ENCODE measurements around the gene SDK1. TPM values are rescaled to one million over a fixed set of nuclear protein-coding genes. Genes with fewer than 3 reads are reported as not detected.

The SDK1 gene
- total and polyA plus RNA-seq, 2 experiments from 2014 or later, result 2.1 to 10.0 TPM

DNA sequence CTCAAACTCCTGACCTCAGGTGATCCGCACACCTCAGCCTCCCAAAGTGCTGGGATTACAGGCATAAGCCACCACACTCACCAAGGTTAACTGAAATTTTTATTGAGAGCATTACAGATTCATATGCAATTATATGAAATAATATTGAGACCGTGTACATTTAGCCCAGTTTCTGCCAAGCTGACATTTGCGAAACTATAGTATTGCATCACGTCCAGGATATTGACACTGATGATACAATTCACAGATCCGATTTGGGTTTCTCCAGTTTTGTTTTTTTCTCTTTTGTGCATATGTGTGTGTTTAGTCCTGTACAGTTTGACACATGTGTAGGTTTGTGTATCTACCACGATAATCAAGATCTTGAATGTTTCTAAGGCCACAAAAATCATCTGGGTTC is 753.1 kb downstream of the SDK1 start (continued):
- TF ChIP-seq ZNF114 (CRISPR knock-in tag; IDR thresholded peaks at IDR 0.05) (no peak), POLR2AphosphoS5 (IDR thresholded peaks at IDR 0.05; ENCODE audit: low read depth) (no peak), JUNB (IDR thresholded peaks at IDR 0.05; ENCODE audit: unreplicated experiment) (no peak), STAT1 (IDR thresholded peaks at IDR 0.05; ENCODE audit: unreplicated experiment) (no peak), NANOG (IDR thresholded peaks at IDR 0.05; ENCODE audit: borderline replicate concordance) (no peak), EZH2phosphoT487 (IDR thresholded peaks at IDR 0.05; ENCODE audit: unreplicated experiment) (no peak)
- TF ChIP-seq, protein P1, sequence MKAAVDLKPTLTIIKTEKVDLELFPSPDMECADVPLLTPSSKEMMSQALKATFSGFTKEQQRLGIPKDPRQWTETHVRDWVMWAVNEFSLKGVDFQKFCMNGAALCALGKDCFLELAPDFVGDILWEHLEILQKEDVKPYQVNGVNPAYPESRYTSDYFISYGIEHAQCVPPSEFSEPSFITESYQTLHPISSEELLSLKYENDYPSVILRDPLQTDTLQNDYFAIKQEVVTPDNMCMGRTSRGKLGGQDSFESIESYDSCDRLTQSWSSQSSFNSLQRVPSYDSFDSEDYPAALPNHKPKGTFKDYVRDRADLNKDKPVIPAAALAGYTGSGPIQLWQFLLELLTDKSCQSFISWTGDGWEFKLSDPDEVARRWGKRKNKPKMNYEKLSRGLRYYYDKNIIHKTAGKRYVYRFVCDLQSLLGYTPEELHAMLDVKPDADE (IDR thresholded peaks at IDR 0.05), result no peak
- TF ChIP-seq, protein P2, sequence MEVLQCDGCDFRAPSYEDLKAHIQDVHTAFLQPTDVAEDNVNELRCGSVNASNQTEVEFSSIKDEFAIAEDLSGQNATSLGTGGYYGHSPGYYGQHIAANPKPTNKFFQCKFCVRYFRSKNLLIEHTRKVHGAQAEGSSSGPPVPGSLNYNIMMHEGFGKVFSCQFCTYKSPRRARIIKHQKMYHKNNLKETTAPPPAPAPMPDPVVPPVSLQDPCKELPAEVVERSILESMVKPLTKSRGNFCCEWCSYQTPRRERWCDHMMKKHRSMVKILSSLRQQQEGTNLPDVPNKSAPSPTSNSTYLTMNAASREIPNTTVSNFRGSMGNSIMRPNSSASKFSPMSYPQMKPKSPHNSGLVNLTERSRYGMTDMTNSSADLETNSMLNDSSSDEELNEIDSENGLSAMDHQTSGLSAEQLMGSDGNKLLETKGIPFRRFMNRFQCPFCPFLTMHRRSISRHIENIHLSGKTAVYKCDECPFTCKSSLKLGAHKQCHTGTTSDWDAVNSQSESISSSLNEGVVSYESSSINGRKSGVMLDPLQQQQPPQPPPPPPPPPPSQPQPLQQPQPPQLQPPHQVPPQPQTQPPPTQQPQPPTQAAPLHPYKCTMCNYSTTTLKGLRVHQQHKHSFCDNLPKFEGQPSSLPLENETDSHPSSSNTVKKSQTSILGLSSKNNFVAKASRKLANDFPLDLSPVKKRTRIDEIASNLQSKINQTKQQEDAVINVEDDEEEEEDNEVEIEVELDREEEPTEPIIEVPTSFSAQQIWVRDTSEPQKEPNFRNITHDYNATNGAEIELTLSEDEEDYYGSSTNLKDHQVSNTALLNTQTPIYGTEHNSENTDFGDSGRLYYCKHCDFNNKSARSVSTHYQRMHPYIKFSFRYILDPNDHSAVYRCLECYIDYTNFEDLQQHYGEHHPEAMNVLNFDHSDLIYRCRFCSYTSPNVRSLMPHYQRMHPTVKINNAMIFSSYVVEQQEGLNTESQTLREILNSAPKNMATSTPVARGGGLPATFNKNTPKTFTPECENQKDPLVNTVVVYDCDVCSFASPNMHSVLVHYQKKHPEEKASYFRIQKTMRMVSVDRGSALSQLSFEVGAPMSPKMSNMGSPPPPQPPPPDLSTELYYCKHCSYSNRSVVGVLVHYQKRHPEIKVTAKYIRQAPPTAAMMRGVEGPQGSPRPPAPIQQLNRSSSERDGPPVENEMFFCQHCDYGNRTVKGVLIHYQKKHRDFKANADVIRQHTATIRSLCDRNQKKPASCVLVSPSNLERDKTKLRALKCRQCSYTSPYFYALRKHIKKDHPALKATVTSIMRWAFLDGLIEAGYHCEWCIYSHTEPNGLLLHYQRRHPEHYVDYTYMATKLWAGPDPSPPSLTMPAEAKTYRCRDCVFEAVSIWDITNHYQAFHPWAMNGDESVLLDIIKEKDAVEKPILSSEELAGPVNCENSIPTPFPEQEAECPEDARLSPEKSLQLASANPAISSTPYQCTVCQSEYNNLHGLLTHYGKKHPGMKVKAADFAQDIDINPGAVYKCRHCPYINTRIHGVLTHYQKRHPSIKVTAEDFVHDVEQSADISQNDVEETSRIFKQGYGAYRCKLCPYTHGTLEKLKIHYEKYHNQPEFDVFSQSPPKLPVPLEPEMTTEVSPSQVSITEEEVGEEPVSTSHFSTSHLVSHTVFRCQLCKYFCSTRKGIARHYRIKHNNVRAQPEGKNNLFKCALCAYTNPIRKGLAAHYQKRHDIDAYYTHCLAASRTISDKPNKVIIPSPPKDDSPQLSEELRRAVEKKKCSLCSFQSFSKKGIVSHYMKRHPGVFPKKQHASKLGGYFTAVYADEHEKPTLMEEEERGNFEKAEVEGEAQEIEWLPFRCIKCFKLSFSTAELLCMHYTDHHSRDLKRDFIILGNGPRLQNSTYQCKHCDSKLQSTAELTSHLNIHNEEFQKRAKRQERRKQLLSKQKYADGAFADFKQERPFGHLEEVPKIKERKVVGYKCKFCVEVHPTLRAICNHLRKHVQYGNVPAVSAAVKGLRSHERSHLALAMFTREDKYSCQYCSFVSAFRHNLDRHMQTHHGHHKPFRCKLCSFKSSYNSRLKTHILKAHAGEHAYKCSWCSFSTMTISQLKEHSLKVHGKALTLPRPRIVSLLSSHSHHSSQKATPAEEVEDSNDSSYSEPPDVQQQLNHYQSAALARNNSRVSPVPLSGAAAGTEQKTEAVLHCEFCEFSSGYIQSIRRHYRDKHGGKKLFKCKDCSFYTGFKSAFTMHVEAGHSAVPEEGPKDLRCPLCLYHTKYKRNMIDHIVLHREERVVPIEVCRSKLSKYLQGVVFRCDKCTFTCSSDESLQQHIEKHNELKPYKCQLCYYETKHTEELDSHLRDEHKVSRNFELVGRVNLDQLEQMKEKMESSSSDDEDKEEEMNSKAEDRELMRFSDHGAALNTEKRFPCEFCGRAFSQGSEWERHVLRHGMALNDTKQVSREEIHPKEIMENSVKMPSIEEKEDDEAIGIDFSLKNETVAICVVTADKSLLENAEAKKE (CRISPR knock-in tag; IDR thresholded peaks at IDR 0.05), result no peak

DNA sequence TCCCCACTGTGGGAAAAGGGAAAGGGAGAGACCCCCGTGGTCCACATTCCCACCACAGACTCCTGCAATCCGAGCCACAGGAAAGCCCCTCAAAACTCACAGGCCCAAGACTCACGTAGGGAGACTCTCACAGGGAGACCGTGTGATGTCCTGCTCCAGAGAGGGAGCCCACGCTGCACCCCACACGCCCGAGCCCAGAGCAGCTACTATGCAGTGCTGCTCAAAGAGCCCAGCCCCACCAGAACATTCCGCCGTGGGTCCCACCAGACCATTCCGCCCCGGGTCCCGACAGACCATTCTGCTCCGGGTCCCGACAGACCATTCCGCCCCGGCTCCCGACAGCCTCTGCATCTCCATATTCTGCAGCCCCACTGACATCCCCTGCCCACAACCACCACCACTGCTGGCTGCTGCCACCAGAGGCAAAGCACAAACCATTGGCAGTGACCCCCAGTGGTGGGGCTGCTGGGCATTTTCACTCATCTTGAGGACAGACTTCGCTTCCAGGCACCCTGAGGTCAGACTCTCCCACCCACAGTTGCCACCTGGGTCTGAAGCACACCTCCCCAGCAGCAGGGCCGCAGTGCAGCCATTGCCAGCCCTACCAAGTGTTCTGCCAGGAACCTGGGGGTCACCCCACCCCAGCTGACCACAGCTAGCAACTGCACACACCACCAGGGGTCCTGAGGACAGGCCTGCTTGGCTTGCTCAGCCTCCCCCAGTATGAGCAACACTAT is 755.7 kb downstream of the SDK1 start:
- peaks cover 8% of the 10 kb centered on the region for H3K27me3 Mint-ChIP-seq (ENCODE audit: insufficient read depth, low read depth, poor library complexity)
- ATAC-seq (no peak), DNase-seq (ENCODE audit: low spot score) (no peak)
- no peak overlapping the region for H3K4me3 Mint-ChIP-seq
- Histone ChIP-seq H2AFZ (no peak overlapping the region), H3K27ac (ENCODE audit: low read depth) (no peak overlapping the region), H3K9me2 (ENCODE audit: insufficient read depth) (no peaks in the 10 kb centered on the region), H3K36me3 (ENCODE audit: insufficient read depth) (no peaks in the 10 kb centered on the region), H3K79me2 (replicated peaks; ENCODE audit: insufficient read depth) (no peaks in the 10 kb centered on the region), H4K20me1 (replicated peaks; ENCODE audit: insufficient read depth) (no peaks in the 10 kb centered on the region), H3K4me1 (ENCODE audit: insufficient read depth) (no peaks in the 10 kb centered on the region), H3K4me2 (no peak overlapping the region), H3F3A (replicated peaks; ENCODE audit: low read depth) (no peaks in the 10 kb centered on the region), H3K4me3 (no peak overlapping the region), H3K27me3 (ENCODE audit: insufficient read depth) (no peaks in the 10 kb centered on the region)
- peaks cover 8% of the 10 kb centered on the region; the same call in 2 of the 3 replicates for H3K9me3 Mint-ChIP-seq
- peaks cover 15% of the 10 kb centered on the region; the same call in 2 of the 3 replicates for H3K36me3 Mint-ChIP-seq (ENCODE audit: low read depth)
- no peaks in the 10 kb centered on the region; the same call in 2 of the 3 replicates for H3K4me1 Mint-ChIP-seq
- H3K27ac Mint-ChIP-seq, result peak overlapping the region; percentile 37; the same call in 1 of the 2 replicates
- TF ChIP-seq, protein P3, sequence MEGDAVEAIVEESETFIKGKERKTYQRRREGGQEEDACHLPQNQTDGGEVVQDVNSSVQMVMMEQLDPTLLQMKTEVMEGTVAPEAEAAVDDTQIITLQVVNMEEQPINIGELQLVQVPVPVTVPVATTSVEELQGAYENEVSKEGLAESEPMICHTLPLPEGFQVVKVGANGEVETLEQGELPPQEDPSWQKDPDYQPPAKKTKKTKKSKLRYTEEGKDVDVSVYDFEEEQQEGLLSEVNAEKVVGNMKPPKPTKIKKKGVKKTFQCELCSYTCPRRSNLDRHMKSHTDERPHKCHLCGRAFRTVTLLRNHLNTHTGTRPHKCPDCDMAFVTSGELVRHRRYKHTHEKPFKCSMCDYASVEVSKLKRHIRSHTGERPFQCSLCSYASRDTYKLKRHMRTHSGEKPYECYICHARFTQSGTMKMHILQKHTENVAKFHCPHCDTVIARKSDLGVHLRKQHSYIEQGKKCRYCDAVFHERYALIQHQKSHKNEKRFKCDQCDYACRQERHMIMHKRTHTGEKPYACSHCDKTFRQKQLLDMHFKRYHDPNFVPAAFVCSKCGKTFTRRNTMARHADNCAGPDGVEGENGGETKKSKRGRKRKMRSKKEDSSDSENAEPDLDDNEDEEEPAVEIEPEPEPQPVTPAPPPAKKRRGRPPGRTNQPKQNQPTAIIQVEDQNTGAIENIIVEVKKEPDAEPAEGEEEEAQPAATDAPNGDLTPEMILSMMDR (conservative IDR thresholded peaks at IDR 0.05; ENCODE audit: low read depth in 2 of 2), result no peak
- no peak for TF ChIP-seq ZNF331 (CRISPR knock-in tag; IDR thresholded peaks at IDR 0.05; ENCODE audit: low read depth)

All from GM23338 (cell line).